Measurements from ENCODE around the gene ZNF202. TPM values are rescaled to one million over a fixed set of nuclear protein-coding genes. Genes with fewer than 3 reads are reported as not detected.
A peak's percentile ranks its signal among the peaks of the same experiment; 100 is the strongest.
"Not testable (repeated sequence)": the region's sequence is repeated elsewhere in the genome, so short reads cannot be mapped to it uniquely, and the experiment has no call there.

Gene ZNF202
- 20.6 TPM for polyA plus RNA-seq (ENCODE audit: insufficient read length)

- peak; percentile 70 for DNase-seq (ENCODE audit: low read depth)
Measured at GRCh38 chr11:123741159-123742030, at the start of gene ZNF202. Gene ZNF202 (minus strand): TSS chr11:123741660. CDS start chr11:123730888, 10,772 bp downstream.

- no peak for DNase-seq (ENCODE audit: low read depth)
Measured at GRCh38 chr11:123783536-123783935, 42.1 kb upstream of the ZNF202 start.

GRCh38 chr11:123778511-123778910, 37.1 kb upstream of the ZNF202 start:
- DNase-seq (ENCODE audit: low read depth) = no peak

- no peak for DNase-seq (ENCODE audit: low read depth)
Measured at GRCh38 chr11:123775715-123776549, 34.5 kb upstream of the ZNF202 start.

- no peak for DNase-seq (ENCODE audit: low read depth)
Measured at GRCh38 chr11:123775289-123775688, 33.8 kb upstream of the ZNF202 start.

- DNase-seq (ENCODE audit: low read depth) = no peak
Measured at GRCh38 chr11:123773959-123774358, 32.5 kb upstream of the ZNF202 start.

- DNase-seq (ENCODE audit: low read depth) = no peak
Measured at GRCh38 chr11:123773026-123773425, 31.6 kb upstream of the ZNF202 start.

- no peak for DNase-seq (ENCODE audit: low read depth)
Measured at GRCh38 chr11:123771664-123772063, 30.2 kb upstream of the ZNF202 start.

GRCh38 chr11:123770712-123771111, 29.3 kb upstream of the ZNF202 start:
- DNase-seq (ENCODE audit: low read depth) = no peak

GRCh38 chr11:123765601-123766000, 24.1 kb upstream of the ZNF202 start:
- DNase-seq (ENCODE audit: low read depth) = no peak

GRCh38 chr11:123762422-123762821, 21.0 kb upstream of the ZNF202 start:
- DNase-seq (ENCODE audit: low read depth) = no peak

GRCh38 chr11:123760894-123761293, 19.4 kb upstream of the ZNF202 start:
- DNase-seq (ENCODE audit: low read depth) = no peak

- DNase-seq (ENCODE audit: low read depth) = no peak
Measured at GRCh38 chr11:123757976-123758375, 16.5 kb upstream of the ZNF202 start.

GRCh38 chr11:123755813-123756212, 14.4 kb upstream of the ZNF202 start:
- DNase-seq (ENCODE audit: low read depth) = no peak

- no peak for DNase-seq (ENCODE audit: low read depth)
Measured at GRCh38 chr11:123755344-123755743, 13.9 kb upstream of the ZNF202 start.

- no peak for DNase-seq (ENCODE audit: low read depth)
Measured at GRCh38 chr11:123754101-123754568, 12.7 kb upstream of the ZNF202 start, which contains the start of gene OR6X1. Gene OR6X1 (minus strand): TSS chr11:123754518. CDS start chr11:123754518, 0 bp downstream.

- DNase-seq (ENCODE audit: low read depth) = no peak
Measured at GRCh38 chr11:123753110-123753509, 11.7 kb upstream of the ZNF202 start.

- DNase-seq (ENCODE audit: low read depth) = no peak
Measured at GRCh38 chr11:123751781-123752180, 10.3 kb upstream of the ZNF202 start.

GRCh38 chr11:123748349-123748748, 6.9 kb upstream of the ZNF202 start:
- not testable (repeated sequence) for DNase-seq (ENCODE audit: low read depth)

GRCh38 chr11:123745764-123746451, 4.4 kb upstream of the ZNF202 start:
- DNase-seq (ENCODE audit: low read depth) = no peak

GRCh38 chr11:123742724-123743120, 1.3 kb upstream of the ZNF202 start:
- no peak for DNase-seq (ENCODE audit: low read depth)
